HEK293 (cell line): ENCODE measurements around the gene BMPR1A.

Experiments used
- CTCF ChIA-PET: fragments of 350-600 bp; formaldehyde crosslinking; extraction: SDS; loops from one replicate; lab custom pipeline; 2021; ENCODE audit warnings: antibody characterized with exemption; lab: Yijun Ruan, JAX
- POLR2A ChIA-PET: fragments of 300-600 bp; formaldehyde crosslinking; extraction: SDS; loops from one replicate; lab custom pipeline; 2020; ENCODE audit warnings: antibody characterized with exemption, inconsistent platforms; lab: Yijun Ruan, JAX
- H3K27ac ChIP-seq: fragments of 200-500 bp; sonication (Bioruptor generic); 2 replicates; pipeline ENCODE4 v1.5.1; 2014; ENCODE audit warnings: low read depth, low read length, control low read depth, inconsistent platforms; ENCODE audit errors: extremely low read depth
- H3K36me3 ChIP-seq, 2 experiments: fragments of 200-500 bp in 1 of 2; sonication (Bioruptor generic) in 1 of 2; 1 replicate in 1 of 2; 2 replicates in 1 of 2; pipeline ENCODE4 v1.5.1; 2014 to 2017; ENCODE audit warnings: inconsistent platforms in 2 of 2, low read length in 2 of 2; ENCODE audit not compliant: control insufficient read depth in 2 of 2, insufficient read depth in 1 of 2
- H3K4me1 ChIP-seq: fragments of 200-500 bp; sonication (Bioruptor generic); 2 replicates; pipeline ENCODE4 v1.5.1; 2014; ENCODE audit warnings: mild to moderate bottlenecking, low read length, inconsistent platforms; ENCODE audit not compliant: control insufficient read depth, insufficient read depth
- H3K4me3 ChIP-seq: 2 replicates; pipeline ENCODE4 v1.5.1; 2011; ENCODE audit warnings: low read depth, mild to moderate bottlenecking, control low read depth, low read length, moderate library complexity
- H3K9me3 ChIP-seq: fragments of 200-500 bp; sonication (Bioruptor generic); 2 replicates; pipeline ENCODE4 v1.5.1; 2014; ENCODE audit warnings: low read depth, low read length, inconsistent platforms; ENCODE audit not compliant: control insufficient read depth, insufficient read depth
- BCL11A ChIP-seq: fragments of 450-650 bp; formaldehyde crosslinking; IDR thresholded peaks from 2 replicates; pipeline ENCODE4 v1.5.1; 2016; ENCODE audit warnings: low read depth, missing biosample characterization, missing genetic modification characterization
- GLIS2 ChIP-seq: fragments of 450-650 bp; formaldehyde crosslinking; IDR thresholded peaks from 2 replicates; pipeline ENCODE4 v1.5.1; 2016; ENCODE audit warnings: missing biosample characterization, missing genetic modification characterization
- MYNN ChIP-seq: fragments of 450-650 bp; formaldehyde crosslinking; IDR thresholded peaks from 2 replicates; pipeline ENCODE4 v1.5.1; 2016; ENCODE audit warnings: missing biosample characterization, missing genetic modification characterization, borderline replicate concordance
- SP2 ChIP-seq: fragments of 450-650 bp; formaldehyde crosslinking; IDR thresholded peaks from 2 replicates; pipeline ENCODE4 v1.5.1; 2016; ENCODE audit warnings: missing biosample characterization, missing genetic modification characterization
- ZBTB8A ChIP-seq: fragments of 450-650 bp; formaldehyde crosslinking; IDR thresholded peaks from 2 replicates; pipeline ENCODE4 v1.5.1; 2016; ENCODE audit warnings: missing biosample characterization, missing genetic modification characterization
- ZFP3 ChIP-seq: fragments of 450-650 bp; formaldehyde crosslinking; IDR thresholded peaks from 2 replicates; pipeline ENCODE4 v1.5.1; 2016; ENCODE audit warnings: low read depth, missing biosample characterization, missing genetic modification characterization
- ZIC2 ChIP-seq: fragments of 450-650 bp; formaldehyde crosslinking; IDR thresholded peaks from 2 replicates; pipeline ENCODE4 v1.5.1; 2016; ENCODE audit warnings: missing biosample characterization, missing genetic modification characterization
- ZNF16 ChIP-seq: fragments of 450-650 bp; formaldehyde crosslinking; IDR thresholded peaks from 2 replicates; pipeline ENCODE4 v1.5.1; 2016; ENCODE audit warnings: low read depth, missing biosample characterization, missing genetic modification characterization
- ZNF169 ChIP-seq: fragments of 450-650 bp; formaldehyde crosslinking; IDR thresholded peaks from 2 replicates; pipeline ENCODE4 v1.5.1; 2016; ENCODE audit warnings: missing biosample characterization, missing genetic modification characterization
- ZNF175 ChIP-seq: fragments of 450-650 bp; formaldehyde crosslinking; IDR thresholded peaks from 2 replicates; pipeline ENCODE4 v1.5.1; 2016; ENCODE audit warnings: missing biosample characterization, missing genetic modification characterization
- ZNF202 ChIP-seq: fragments of 450-650 bp; formaldehyde crosslinking; IDR thresholded peaks from 2 replicates; pipeline ENCODE4 v1.5.1; 2016; ENCODE audit warnings: missing biosample characterization, missing genetic modification characterization, borderline replicate concordance
- ZNF24 ChIP-seq: fragments of 450-650 bp; formaldehyde crosslinking; IDR thresholded peaks from 2 replicates; pipeline ENCODE4 v1.5.1; 2016; ENCODE audit warnings: missing biosample characterization, missing genetic modification characterization
- ZNF324 ChIP-seq: fragments of 450-650 bp; formaldehyde crosslinking; IDR thresholded peaks from 2 replicates; pipeline ENCODE4 v1.5.1; 2016; ENCODE audit warnings: missing biosample characterization, missing genetic modification characterization
- ZNF404 ChIP-seq: fragments of 450-650 bp; formaldehyde crosslinking; IDR thresholded peaks from 2 replicates; pipeline ENCODE4 v1.5.1; 2017; ENCODE audit warnings: missing biosample characterization, missing genetic modification characterization
- ZNF510 ChIP-seq: fragments of 450-650 bp; formaldehyde crosslinking; IDR thresholded peaks from 2 replicates; pipeline ENCODE4 v1.5.1; 2018; ENCODE audit warnings: mild to moderate bottlenecking, missing genetic modification characterization, missing biosample characterization; ENCODE audit not compliant: insufficient replicate concordance
- ZNF621 ChIP-seq: fragments of 450-650 bp; formaldehyde crosslinking; IDR thresholded peaks from 2 replicates; pipeline ENCODE4 v1.5.1; 2017; ENCODE audit warnings: missing biosample characterization, missing genetic modification characterization
- TF ChIP-seq, protein P1 (sequence below): fragments of 450-650 bp; formaldehyde crosslinking; IDR thresholded peaks from 2 replicates; pipeline ENCODE4 v1.5.1; 2016; ENCODE audit warnings: missing biosample characterization, missing genetic modification characterization
- TF ChIP-seq, protein P2 (sequence below): fragments of 450-650 bp; formaldehyde crosslinking; IDR thresholded peaks from 2 replicates; pipeline ENCODE4 v1.5.1; 2016; ENCODE audit warnings: missing biosample characterization, missing genetic modification characterization, low read depth
- TF ChIP-seq, protein P3 (sequence below): IDR thresholded peaks from 2 replicates; pipeline ENCODE4 v1.6.1; 2011; ENCODE audit warnings: mild to moderate bottlenecking, low read depth, low read length, borderline replicate concordance
- TF ChIP-seq, protein P4 (sequence below): fragments of 450-650 bp; formaldehyde crosslinking; IDR thresholded peaks from 2 replicates; pipeline ENCODE4 v1.5.1; 2017; ENCODE audit warnings: missing biosample characterization, missing genetic modification characterization

The BMPR1A gene

DNA sequence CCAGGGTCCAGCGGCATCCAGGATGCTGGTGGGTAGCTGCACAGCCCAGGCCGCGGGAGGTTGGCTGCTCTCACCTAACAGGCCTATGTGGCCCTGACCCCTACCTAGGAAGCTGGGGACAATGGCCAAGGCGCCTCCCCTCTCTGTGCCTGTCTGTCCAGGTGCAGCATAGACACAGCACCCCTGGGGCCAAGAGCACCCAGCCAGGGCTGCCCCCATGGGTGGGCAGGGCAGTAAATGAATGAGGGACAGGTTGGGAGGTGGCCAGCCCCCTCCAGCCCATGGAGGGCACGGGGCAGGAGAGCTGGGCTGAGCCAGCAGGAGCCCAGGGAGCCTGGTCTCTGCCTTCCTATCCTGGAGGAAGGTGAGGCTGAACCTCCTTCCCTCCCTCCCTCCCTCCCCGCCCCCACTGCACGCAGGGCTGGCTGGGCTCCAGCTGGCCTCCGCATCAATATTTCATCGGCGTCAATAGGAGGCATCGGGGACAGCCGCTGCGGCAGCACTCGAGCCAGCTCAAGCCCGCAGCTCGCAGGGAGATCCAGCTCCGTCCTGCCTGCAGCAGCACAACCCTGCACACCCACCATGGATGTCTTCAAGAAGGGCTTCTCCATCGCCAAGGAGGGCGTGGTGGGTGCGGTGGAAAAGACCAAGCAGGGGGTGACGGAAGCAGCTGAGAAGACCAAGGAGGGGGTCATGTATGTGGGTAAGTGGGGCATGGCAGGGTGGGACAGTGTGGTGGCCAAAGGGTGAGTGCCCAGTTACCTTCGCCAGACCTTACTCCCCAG, 201.9 kb downstream of the BMPR1A start, which contains the start of gene SNCG (continued):
- TF ChIP-seq ZBTB8A (tag by site-specific recombination), result 0 out of 2 replicates have a peak, but pooled peaks have one; percentile 21

DNA sequence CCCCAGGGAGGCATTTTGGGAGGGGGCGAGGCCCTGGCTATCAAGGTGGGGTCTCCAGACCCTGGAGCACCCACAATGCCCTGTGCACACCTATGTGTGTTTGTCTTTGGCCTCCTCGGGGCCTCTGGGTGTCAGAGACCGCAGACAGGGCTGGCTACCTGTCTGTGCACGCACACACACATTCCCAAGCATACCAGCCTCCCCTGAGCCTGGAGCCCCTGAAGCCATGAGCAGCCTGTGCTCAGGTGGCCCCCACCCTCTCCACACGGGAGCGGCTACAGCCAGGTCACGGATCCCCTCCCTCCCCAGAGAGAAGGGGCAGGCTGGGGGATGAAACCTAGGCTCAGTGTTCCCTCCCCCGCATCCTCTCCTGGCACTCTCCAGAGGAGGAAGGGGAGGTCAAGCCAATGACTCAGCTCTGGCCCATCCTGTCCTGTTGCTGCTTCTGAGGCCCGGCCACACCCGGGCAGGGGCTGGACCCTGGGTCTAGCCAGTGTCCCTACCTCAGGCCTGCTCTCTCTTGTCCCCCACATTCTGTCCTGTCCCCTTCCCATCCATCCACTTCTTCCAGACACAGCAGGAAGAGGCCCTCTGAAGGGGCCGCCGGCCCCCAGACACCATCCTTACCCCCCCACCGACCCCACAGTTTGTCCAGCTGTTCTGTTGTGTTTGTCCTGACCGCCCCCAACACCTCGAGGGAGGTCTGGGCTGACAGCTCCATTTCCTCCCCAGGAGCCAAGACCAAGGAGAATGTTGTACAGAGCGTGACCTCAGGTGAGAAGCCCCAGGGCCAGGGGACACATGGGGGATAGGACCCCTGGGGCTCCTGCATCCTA, 202.7 kb downstream of the BMPR1A start:
- Histone ChIP-seq H3K9me3 (no peaks in the 10 kb centered on the region), H3K4me1 (no peaks in the 10 kb centered on the region), H3K4me3 (no peak overlapping the region), H3K27ac (no peak overlapping the region), H3K36me3 (no peaks in the 10 kb centered on the region)
- CTCF ChIA-PET, result interaction anchor here (0.8 to 3.8 kb wide), 5 partner anchors 10 to 266 kb away, joined by 3 to 21 read pairs (median 11); no protein-coding TSS in a partner anchor
- POLR2A ChIA-PET, result no interaction called here
- TF ChIP-seq, protein P1, sequence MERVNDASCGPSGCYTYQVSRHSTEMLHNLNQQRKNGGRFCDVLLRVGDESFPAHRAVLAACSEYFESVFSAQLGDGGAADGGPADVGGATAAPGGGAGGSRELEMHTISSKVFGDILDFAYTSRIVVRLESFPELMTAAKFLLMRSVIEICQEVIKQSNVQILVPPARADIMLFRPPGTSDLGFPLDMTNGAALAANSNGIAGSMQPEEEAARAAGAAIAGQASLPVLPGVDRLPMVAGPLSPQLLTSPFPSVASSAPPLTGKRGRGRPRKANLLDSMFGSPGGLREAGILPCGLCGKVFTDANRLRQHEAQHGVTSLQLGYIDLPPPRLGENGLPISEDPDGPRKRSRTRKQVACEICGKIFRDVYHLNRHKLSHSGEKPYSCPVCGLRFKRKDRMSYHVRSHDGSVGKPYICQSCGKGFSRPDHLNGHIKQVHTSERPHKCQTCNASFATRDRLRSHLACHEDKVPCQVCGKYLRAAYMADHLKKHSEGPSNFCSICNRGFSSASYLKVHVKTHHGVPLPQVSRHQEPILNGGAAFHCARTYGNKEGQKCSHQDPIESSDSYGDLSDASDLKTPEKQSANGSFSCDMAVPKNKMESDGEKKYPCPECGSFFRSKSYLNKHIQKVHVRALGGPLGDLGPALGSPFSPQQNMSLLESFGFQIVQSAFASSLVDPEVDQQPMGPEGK (tag by site-specific recombination), result peak; percentile 38; the same call in 1 of the 2 replicates
- TF ChIP-seq GLIS2 (tag by site-specific recombination) (peak; percentile 20), ZIC2 (tag by site-specific recombination) (peak; percentile 66; the same call in 1 of the 2 replicates), BCL11A (0 out of 2 replicates have a peak, but pooled peaks have one; percentile 18), ZNF175 (tag by site-specific recombination) (no peak), SP2 (tag by site-specific recombination) (peak; percentile 48)
- TF ChIP-seq, protein P2, sequence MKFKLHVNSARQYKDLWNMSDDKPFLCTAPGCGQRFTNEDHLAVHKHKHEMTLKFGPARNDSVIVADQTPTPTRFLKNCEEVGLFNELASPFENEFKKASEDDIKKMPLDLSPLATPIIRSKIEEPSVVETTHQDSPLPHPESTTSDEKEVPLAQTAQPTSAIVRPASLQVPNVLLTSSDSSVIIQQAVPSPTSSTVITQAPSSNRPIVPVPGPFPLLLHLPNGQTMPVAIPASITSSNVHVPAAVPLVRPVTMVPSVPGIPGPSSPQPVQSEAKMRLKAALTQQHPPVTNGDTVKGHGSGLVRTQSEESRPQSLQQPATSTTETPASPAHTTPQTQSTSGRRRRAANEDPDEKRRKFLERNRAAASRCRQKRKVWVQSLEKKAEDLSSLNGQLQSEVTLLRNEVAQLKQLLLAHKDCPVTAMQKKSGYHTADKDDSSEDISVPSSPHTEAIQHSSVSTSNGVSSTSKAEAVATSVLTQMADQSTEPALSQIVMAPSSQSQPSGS, result no peak

DNA sequence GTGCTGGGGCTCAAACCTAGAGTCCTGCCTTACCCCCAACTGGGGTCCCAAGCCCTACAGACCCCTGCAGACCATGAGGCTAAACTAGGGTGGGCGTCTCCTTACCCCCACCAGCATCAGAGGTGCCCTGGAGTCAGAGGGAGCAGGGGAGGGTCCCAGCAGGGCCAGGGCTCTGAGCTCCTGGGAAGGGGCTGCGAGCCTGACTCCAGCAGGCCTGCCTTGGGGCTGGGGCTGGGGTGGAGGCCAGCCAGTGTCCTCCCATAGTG, 203.3 kb downstream of the BMPR1A start:
- Histone ChIP-seq H3K9me3 (no peaks in the 10 kb centered on the region), H3K27ac (no peak overlapping the region), H3K4me3 (no peak overlapping the region), H3K36me3 (no peaks in the 10 kb centered on the region), H3K4me1 (no peaks in the 10 kb centered on the region)
- peak; percentile 10; the same call in 1 of the 2 replicates for TF ChIP-seq GLIS2 (tag by site-specific recombination)
- TF ChIP-seq ZNF621 (tag by site-specific recombination), result no peak
- CTCF ChIA-PET, result interaction anchor here (0.8 to 2.5 kb wide), 4 partner anchors 10 to 266 kb away, joined by 3 to 14 read pairs (median 8); no protein-coding TSS in a partner anchor
- POLR2A ChIA-PET, result no interaction called here

DNA sequence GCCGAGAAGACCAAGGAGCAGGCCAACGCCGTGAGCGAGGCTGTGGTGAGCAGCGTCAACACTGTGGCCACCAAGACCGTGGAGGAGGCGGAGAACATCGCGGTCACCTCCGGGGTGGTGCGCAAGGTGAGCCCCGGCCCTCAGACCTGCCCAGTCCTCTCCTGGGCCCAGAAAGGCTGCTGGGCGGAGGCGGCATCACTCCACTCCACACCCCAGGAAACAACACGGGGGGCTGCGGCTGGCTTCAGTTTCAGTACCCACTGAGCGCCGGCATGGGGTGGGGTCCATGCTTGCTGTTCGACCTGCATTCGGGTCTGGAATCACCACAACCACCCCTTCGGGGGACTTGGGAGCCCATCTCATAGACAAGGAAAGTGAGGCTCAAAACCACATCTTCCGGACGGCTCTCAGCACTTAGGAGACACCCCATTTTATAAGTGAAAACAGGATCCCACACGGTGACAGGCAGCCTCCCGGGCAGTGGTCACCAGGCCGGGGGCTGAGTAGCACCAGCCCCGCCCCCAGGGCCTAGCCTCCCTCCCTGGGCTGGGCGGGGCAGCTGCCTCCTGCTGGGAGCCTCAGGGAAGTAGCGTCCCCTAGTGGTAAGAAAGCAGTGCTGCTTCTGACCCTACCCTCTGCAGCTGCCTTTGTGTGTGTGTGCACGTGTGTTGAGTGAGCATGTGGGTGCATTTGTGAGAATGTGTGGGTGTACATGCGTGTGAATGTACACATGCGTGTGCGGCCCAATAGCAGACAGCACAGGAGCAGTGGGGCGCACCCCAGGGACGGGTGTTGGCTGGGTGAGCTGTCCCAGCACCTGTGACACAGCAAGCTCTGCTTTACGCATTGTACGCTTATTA, 203.8 kb downstream of the BMPR1A start:
- CTCF ChIA-PET, result interaction anchor here (0.6 to 2.5 kb wide), 16 partner anchors 8 to 273 kb away, joined by 3 to 14 read pairs (median 4); no protein-coding TSS in a partner anchor
- Histone ChIP-seq H3K27ac (no peak overlapping the region), H3K9me3 (no peaks in the 10 kb centered on the region), H3K4me1 (no peaks in the 10 kb centered on the region), H3K4me3 (no peak overlapping the region), H3K36me3 (no peaks in the 10 kb centered on the region)
- POLR2A ChIA-PET, result interaction anchor here (1.0 kb wide), 1 partner anchor 10 kb away, joined by 4 read pairs; no protein-coding TSS in a partner anchor
- TF ChIP-seq ZNF202 (tag by site-specific recombination), result no peak
- TF ChIP-seq, protein P3, sequence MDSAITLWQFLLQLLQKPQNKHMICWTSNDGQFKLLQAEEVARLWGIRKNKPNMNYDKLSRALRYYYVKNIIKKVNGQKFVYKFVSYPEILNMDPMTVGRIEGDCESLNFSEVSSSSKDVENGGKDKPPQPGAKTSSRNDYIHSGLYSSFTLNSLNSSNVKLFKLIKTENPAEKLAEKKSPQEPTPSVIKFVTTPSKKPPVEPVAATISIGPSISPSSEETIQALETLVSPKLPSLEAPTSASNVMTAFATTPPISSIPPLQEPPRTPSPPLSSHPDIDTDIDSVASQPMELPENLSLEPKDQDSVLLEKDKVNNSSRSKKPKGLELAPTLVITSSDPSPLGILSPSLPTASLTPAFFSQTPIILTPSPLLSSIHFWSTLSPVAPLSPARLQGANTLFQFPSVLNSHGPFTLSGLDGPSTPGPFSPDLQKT, result no peak
- TF ChIP-seq ZNF24, result no peak
- no peak for TF ChIP-seq ZFP3
- no peak for TF ChIP-seq MYNN (tag by site-specific recombination)
- TF ChIP-seq ZNF404, result no peak
- TF ChIP-seq ZNF510, result no peak
- no peak for TF ChIP-seq ZNF16 (tag by site-specific recombination)
- no peak for TF ChIP-seq ZNF324 (tag by site-specific recombination)
- TF ChIP-seq, protein P4, sequence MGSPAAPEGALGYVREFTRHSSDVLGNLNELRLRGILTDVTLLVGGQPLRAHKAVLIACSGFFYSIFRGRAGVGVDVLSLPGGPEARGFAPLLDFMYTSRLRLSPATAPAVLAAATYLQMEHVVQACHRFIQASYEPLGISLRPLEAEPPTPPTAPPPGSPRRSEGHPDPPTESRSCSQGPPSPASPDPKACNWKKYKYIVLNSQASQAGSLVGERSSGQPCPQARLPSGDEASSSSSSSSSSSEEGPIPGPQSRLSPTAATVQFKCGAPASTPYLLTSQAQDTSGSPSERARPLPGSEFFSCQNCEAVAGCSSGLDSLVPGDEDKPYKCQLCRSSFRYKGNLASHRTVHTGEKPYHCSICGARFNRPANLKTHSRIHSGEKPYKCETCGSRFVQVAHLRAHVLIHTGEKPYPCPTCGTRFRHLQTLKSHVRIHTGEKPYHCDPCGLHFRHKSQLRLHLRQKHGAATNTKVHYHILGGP (tag by site-specific recombination), result no peak
- no peak for TF ChIP-seq ZNF169 (tag by site-specific recombination)
